A549 (cell line): ENCODE data around the gene STIM1. TPM values are rescaled to one million over a fixed set of nuclear protein-coding genes. Genes with fewer than 3 reads are reported as not detected.

Experiments used
- ATAC-seq, 2 experiments: fragments of 200-7000 bp in 1 of 2; fragments of >200 bp in 1 of 2; cut with Nextera tagmentation in 1 of 2; cut with Tn5 transposase in 1 of 2; 3 replicates each; pipeline versions ENCODE4 v1.8.0 to v1.9.1; 2018 to 2020; ENCODE audit warnings: mild to moderate bottlenecking in 1 of 2, moderate library complexity in 1 of 2
- CTCF ChIA-PET: fragments of 300-600 bp; sonication (Branson Sonifier 250); formaldehyde crosslinking; extraction: SDS; loops from one replicate; lab custom pipeline; 2021; ENCODE audit warnings: antibody characterized with exemption, inconsistent platforms; lab: Yijun Ruan, JAX
- POLR2A ChIA-PET: fragments of 350-600 bp; formaldehyde crosslinking; extraction: SDS; loops from one replicate; lab custom pipeline; 2021; ENCODE audit warnings: antibody characterized with exemption, inconsistent platforms; lab: Yijun Ruan, JAX
- DNase-seq, 2 experiments: peaks; one replicate each; pipeline versions ENCODE4 v3.0.0 to v3.0.0-alpha.2; 2011 to 2016; ENCODE audit warnings: low read depth in 1 of 2, low spot score in 1 of 2
- FAIRE-seq: peaks from 2 replicates; lab custom pipeline; 2011; peaks lifted over from hg19 to GRCh38; lab: Jason Lieb, UNC
- H3K27ac ChIP-seq, 2 experiments: fragments of >200 bp; sonication (Bioruptor Twin); formaldehyde crosslinking; 3 replicates each; pipeline ENCODE4 v1.5.1; 2016 to 2017
- H3K4me1 ChIP-seq: fragments of >200 bp; sonication (Bioruptor Twin); formaldehyde crosslinking; 3 replicates; pipeline ENCODE4 v1.6.1; 2016
- H3K4me2 ChIP-seq: fragments of >200 bp; sonication (Bioruptor Twin); formaldehyde crosslinking; 3 replicates; pipeline ENCODE4 v1.6.1; 2016
- H3K4me3 ChIP-seq: fragments of >200 bp; sonication (Bioruptor Twin); formaldehyde crosslinking; 3 replicates; pipeline ENCODE4 v1.5.1; 2016
- H3K9me3 ChIP-seq: fragments of >200 bp; sonication (Bioruptor Twin); formaldehyde crosslinking; 3 replicates; pipeline ENCODE4 v1.6.1; 2016
- ATOH8 ChIP-seq: fragments of 250-450 bp; sonication (Bioruptor Pico); IDR thresholded peaks from 2 replicates; pipeline ENCODE4 v1.5.0; 2020; ENCODE audit warnings: low read depth, mild to moderate bottlenecking, moderate library complexity
- CBX8 ChIP-seq: fragments of 200-600 bp; sonication (generic); IDR thresholded peaks from 2 replicates; pipeline ENCODE4 v1.6.1; 2016
- CEBPB ChIP-seq, 2 experiments: fragments of >200 bp in 1 of 2; sonication (Bioruptor Twin) in 1 of 2; formaldehyde crosslinking in 1 of 2; IDR thresholded peaks; 2 replicates each; pipeline ENCODE4 v1.6.1; 2012 to 2016
- CHD4 ChIP-seq: fragments of 200-600 bp; sonication (generic); IDR thresholded peaks from 2 replicates; pipeline ENCODE4 v1.6.1; 2016; ENCODE audit warnings: antibody characterized with exemption, mild to moderate bottlenecking, borderline replicate concordance
- EP300 ChIP-seq, 2 experiments: fragments of >200 bp; sonication (Bioruptor Twin); formaldehyde crosslinking; IDR thresholded peaks; 2 replicates in 1 of 2; 3 replicates in 1 of 2; pipeline ENCODE4 v1.6.1; 2016 to 2017
- FOSL2 ChIP-seq, 2 experiments: fragments of 450-650 bp in 1 of 2; fragments of >200 bp in 1 of 2; sonication (Bioruptor Twin) in 1 of 2; formaldehyde crosslinking; IDR thresholded peaks; 2 replicates each; pipeline versions ENCODE4 v1.5.0 to v1.6.1; 2016 to 2020; ENCODE audit warnings: mild to moderate bottlenecking in 1 of 2, moderate library complexity in 1 of 2
- GATA3 ChIP-seq: IDR thresholded peaks from 2 replicates; pipeline ENCODE4 v1.6.1; 2012; ENCODE audit warnings: borderline replicate concordance
- HDAC2 ChIP-seq: fragments of 200-600 bp; sonication (generic); IDR thresholded peaks from 2 replicates; pipeline ENCODE4 v1.6.1; 2016
- HES2 ChIP-seq: fragments of >200 bp; sonication (Bioruptor Twin); formaldehyde crosslinking; IDR thresholded peaks from 2 replicates; pipeline ENCODE4 v1.6.1; 2016
- HMGXB4 ChIP-seq: fragments of 250-450 bp; sonication (Bioruptor Pico); IDR thresholded peaks from 2 replicates; pipeline ENCODE4 v1.5.0; 2021; ENCODE audit warnings: mild to moderate bottlenecking, moderate library complexity, borderline replicate concordance
- JUN ChIP-seq, 2 experiments: fragments of >200 bp; sonication (Bioruptor Twin); formaldehyde crosslinking; IDR thresholded peaks; 2 replicates in 1 of 2; 3 replicates in 1 of 2; pipeline ENCODE4 v1.6.1; 2016 to 2017
- KDM5A ChIP-seq: fragments of 200-600 bp; sonication (generic); IDR thresholded peaks from 2 replicates; pipeline ENCODE4 v1.6.1; 2016; ENCODE audit warnings: antibody characterized with exemption, mild to moderate bottlenecking
- MAFK ChIP-seq: fragments of 450-650 bp; IDR thresholded peaks from 2 replicates; pipeline ENCODE4 v1.6.1; 2014; ENCODE audit not compliant: partially characterized antibody
- MAX ChIP-seq: IDR thresholded peaks from 2 replicates; pipeline ENCODE4 v1.6.1; 2012
- NR3C1 ChIP-seq: fragments of >200 bp; sonication (Bioruptor Twin); formaldehyde crosslinking; IDR thresholded peaks from 3 replicates; pipeline ENCODE4 v1.6.1; 2017
- RAD21 ChIP-seq, 2 experiments: fragments of >200 bp in 1 of 2; sonication (Bioruptor Twin) in 1 of 2; formaldehyde crosslinking in 1 of 2; IDR thresholded peaks in 1 of 2; conservative IDR thresholded peaks in 1 of 2; 2 replicates in 1 of 2; 3 replicates in 1 of 2; pipeline ENCODE4 v1.6.1; 2012 to 2018; ENCODE audit warnings: inconsistent platforms in 1 of 2
- RARB ChIP-seq: fragments of 250-450 bp; sonication (Bioruptor Pico); IDR thresholded peaks from 2 replicates; pipeline ENCODE4 v1.8.0; 2021; ENCODE audit warnings: mild to moderate bottlenecking, moderate library complexity
- WGBS: methylation state at CpG from one replicate; pipeline ENCODE4 v1.1.6; 2017; ENCODE audit errors: missing lambda C conversion rate; 5-methylcytosine and 5-hydroxymethylcytosine counted together
- polyA plus RNA-seq, 4 experiments: library from polyadenylated mRNA; depleted of rRNA in 3 of 4; stranded (reverse); fragments of >200 nt; fragmentation: RNase III in 1 of 4; extraction: RNeasy Plus Mini Kit Qiagen cat#74134 plus additional on column Dnase treatment in 1 of 4; gene quantifications; 2 replicates in 3 of 4; 3 replicates in 1 of 4; pipeline ENCODE4 v1.2.3, GENCODE V29; 2011 to 2017

STIM1 gene
- polyA plus RNA-seq, 2 of the 4 experiments (the other 2 are of a cell fraction), result 35.2 to 38.7 TPM

GRCh38 chr11:3905080-3905953 is 49.9 kb downstream of the STIM1 start:
- ChIA-PET CTCF (interaction anchor here (0.5 to 3.7 kb wide), 6 partner anchors 10 to 167 kb away, joined by 3 to 22 read pairs (median 4); partner anchors contain the start of gene STIM1), POLR2A (interaction anchor here (0.5 to 2.5 kb wide), 3 partner anchors 50 to 167 kb away, joined by 3 to 15 read pairs (median 3); partner anchors contain the start of gene STIM1)
- 21% methylated on average over 3 of the region's 3 CpGs for WGBS
- FAIRE-seq (no peak), DNase-seq (peak; percentile 62 to 76)
- peak overlapping the region; percentile 65 to 87 for H3K27ac ChIP-seq
- H3K4me1 ChIP-seq, result peaks cover 57% of the 10 kb centered on the region
- TF ChIP-seq RAD21 (conservative IDR thresholded peaks at IDR 0.05 in 1 of 2, IDR thresholded peaks at IDR 0.05 in 1 of 2), result peak in 1 of 2 experiments; percentile 23; a peak in 1 of 5 replicates
- TF ChIP-seq FOSL2 (IDR thresholded peaks at IDR 0.05), result no peak
- peak; percentile 47 for TF ChIP-seq FOSL2 (CRISPR knock-in tag; IDR thresholded peaks at IDR 0.05)
- peak; percentile 77; the same call in 1 of the 2 replicates for TF ChIP-seq HES2
- TF ChIP-seq CBX8, result no peak
- peak in 1 of 2 experiments; percentile 73; a peak in 2 of 5 replicates for TF ChIP-seq JUN (IDR thresholded peaks at IDR 0.05)
- TF ChIP-seq GATA3, result 0 out of 2 replicates have a peak, but pooled peaks have one; percentile 21
- TF ChIP-seq ATOH8 (CRISPR knock-in tag), result no peak
- peak; percentile 90 to 96 for TF ChIP-seq CEBPB (IDR thresholded peaks at IDR 0.05)
- peak; percentile 39; the same call in 1 of the 2 replicates for TF ChIP-seq MAX
- peak in 1 of 2 experiments; percentile 70; a peak in 1 of 5 replicates for TF ChIP-seq EP300 (IDR thresholded peaks at IDR 0.05)
- TF ChIP-seq, all 56 proteins: peak for 8
- Histone ChIP-seq H3K4me2 (peak overlapping the region; percentile 87), H3K4me3 (peak overlapping the region; percentile 8; the same call in 1 of the 3 replicates), H3K9me3 (no peaks in the 10 kb centered on the region)
- ATAC-seq, result peak; percentile 87 to 90

GRCh38 chr11:3906166-3906565 is 50.7 kb downstream of the STIM1 start:
- peak; percentile 37 to 46; a peak in 3 of 6 replicates for ATAC-seq
- WGBS, result 92% methylated on average over 2 of the region's 2 CpGs
- TF ChIP-seq MAFK (no peak), NR3C1 (no peak), HDAC2 (no peak), KDM5A (no peak), CHD4 (no peak)
- H3K27ac ChIP-seq, result peak overlapping the region; percentile 65 to 87
- H3K4me2 ChIP-seq, result peak overlapping the region; percentile 87
- ChIA-PET CTCF (interaction anchor here (0.6 to 3.7 kb wide), 6 partner anchors 9 to 166 kb away, joined by 3 to 22 read pairs (median 4); partner anchors contain the start of gene STIM1), POLR2A (interaction anchor here (0.6 to 2.5 kb wide), 2 partner anchors 51 to 65 kb away, joined by 3 to 15 read pairs; partner anchors contain the start of gene STIM1)
- DNase-seq, result peak in 1 of 2 experiments; percentile 20
- H3K9me3 ChIP-seq, result no peaks in the 10 kb centered on the region
- H3K4me1 ChIP-seq, result peaks cover 57% of the 10 kb centered on the region
- no peak for FAIRE-seq
- H3K4me3 ChIP-seq, result no peak overlapping the region

- WGBS, result 84% methylated on average over 2 of the region's 2 CpGs
- no peak for FAIRE-seq
- no peak for ATAC-seq
- Histone ChIP-seq H3K4me3 (no peak overlapping the region), H3K27ac (peak overlapping the region in 1 of 2 experiments; percentile 57; a peak in 2 of 6 replicates), H3K9me3 (no peaks in the 10 kb centered on the region), H3K4me2 (no peak overlapping the region), H3K4me1 (peaks cover 54% of the 10 kb centered on the region)
- CTCF ChIA-PET, result interaction anchor here (3.7 kb wide), 1 partner anchor 53 kb away, joined by 22 read pairs; the partner anchor contains the start of gene STIM1
- POLR2A ChIA-PET, result no interaction called here
- TF ChIP-seq RARB (CRISPR knock-in tag) (no peak), HMGXB4 (CRISPR knock-in tag) (no peak)
- no peak for DNase-seq
These were observed 52.1 kb downstream of the STIM1 start for GRCh38 chr11:3907590-3907989.
